Activated naive CD4-positive, alpha-beta T cell treated with anti-CD3 and anti-CD28 coated beads, Interleukin-2, amount 10 ng/mL, durations not matched to agents 7 days and 5 days (primary cell): ENCODE data around the gene CCR3.

Experiments
- CTCF ChIA-PET: fragments of 350-600 bp; sonication (Branson Sonifier 250); formaldehyde crosslinking; loops from one replicate; lab custom pipeline; 2021; ENCODE audit warnings: antibody characterized with exemption; lab: Charles Lee
- DNase-seq: peaks from one replicate; pipeline ENCODE4 v3.0.0-alpha.2; 2020
- H3K27ac Mint-ChIP-seq: one replicate; pipeline ENCODE4 v1.8.0; 2021; ENCODE audit warnings: mild to moderate bottlenecking, moderate library complexity, mixed read lengths
- H3K27me3 Mint-ChIP-seq: one replicate; pipeline ENCODE4 v1.8.0; 2021; ENCODE audit warnings: mild to moderate bottlenecking, mixed read lengths
- H3K36me3 Mint-ChIP-seq: one replicate; pipeline ENCODE4 v1.8.0; 2021; ENCODE audit warnings: mixed read lengths
- H3K4me1 Mint-ChIP-seq: one replicate; pipeline ENCODE4 v1.8.0; 2021; ENCODE audit warnings: mixed read lengths
- H3K4me3 Mint-ChIP-seq: one replicate; pipeline ENCODE4 v1.8.0; 2021; ENCODE audit warnings: mild to moderate bottlenecking, moderate library complexity, mixed read lengths
- H3K9me3 Mint-ChIP-seq: one replicate; pipeline ENCODE4 v1.8.0; 2021; ENCODE audit warnings: mixed read lengths

Gene CCR3

DNA sequence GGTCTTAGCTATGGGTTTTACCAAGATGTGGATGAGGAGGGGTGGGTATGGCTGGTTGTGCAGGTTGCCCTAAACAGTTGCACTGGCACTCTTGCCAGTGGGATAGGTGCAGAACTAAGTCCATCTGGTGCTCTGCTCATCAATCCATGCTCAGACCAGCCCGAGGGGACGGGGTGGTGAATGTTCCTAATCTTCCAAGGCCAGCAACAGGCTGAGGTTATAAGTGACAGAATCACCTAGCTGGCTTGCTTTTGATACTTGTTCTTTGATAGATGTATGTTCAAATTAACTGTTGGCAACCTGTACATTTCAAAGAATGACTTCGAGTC, 58.2 kb downstream of the CCR3 start:
- Mint-ChIP-seq H3K36me3 (peaks cover 24% of the 10 kb centered on the region), H3K27me3 (peaks cover 4% of the 10 kb centered on the region), H3K4me3 (no peak overlapping the region), H3K27ac (peak overlapping the region; percentile 92), H3K9me3 (peaks cover 2% of the 10 kb centered on the region), H3K4me1 (peaks cover 80% of the 10 kb centered on the region)
- DNase-seq, result no peak
- CTCF ChIA-PET, result interaction anchor here (0.9 to 3.2 kb wide), 8 partner anchors 21 to 92 kb away, joined by 3 to 36 read pairs (median 6); partner anchors contain the start of genes CCR1 and CCR5

DNA sequence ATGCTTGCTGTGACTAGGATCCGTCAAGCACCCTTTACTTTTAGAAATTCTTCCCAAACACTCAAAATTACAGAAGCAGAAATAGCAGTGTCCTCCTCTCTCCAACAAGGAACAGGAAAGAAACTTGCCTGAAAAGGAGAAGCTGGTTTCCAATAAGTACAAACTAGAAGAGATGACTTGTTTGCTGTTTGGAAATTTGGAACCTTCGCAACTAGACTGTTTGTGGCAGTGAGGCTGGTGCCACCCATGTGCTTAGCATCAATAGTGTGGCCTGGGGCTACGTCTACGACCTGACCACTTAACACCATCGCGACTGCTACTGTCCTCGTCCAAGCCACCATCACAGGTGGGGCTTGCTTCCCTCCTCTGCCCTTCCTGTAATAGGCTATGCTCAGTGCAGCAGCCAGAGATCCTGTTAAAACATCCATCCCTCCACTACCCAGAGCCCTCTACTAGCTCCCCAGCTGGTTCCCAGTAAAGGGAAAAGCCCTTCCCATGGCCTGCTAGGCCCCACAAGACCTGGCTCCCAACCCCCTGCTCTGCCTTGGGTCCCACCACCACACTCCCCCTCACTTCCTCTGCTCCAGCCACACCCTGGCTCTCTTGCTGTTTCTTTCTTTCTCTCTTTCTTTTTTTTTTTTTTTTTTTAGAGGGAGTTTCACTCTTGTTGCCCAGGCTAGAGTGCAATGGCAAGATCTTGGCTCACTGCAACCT, 59.0 kb downstream of the CCR3 start:
- H3K4me1 Mint-ChIP-seq, result peaks cover 71% of the 10 kb centered on the region
- H3K9me3 Mint-ChIP-seq, result peaks cover 2% of the 10 kb centered on the region
- DNase-seq, result peak; percentile 51
- no peak overlapping the region for H3K4me3 Mint-ChIP-seq
- peaks cover 24% of the 10 kb centered on the region for H3K36me3 Mint-ChIP-seq
- peaks cover 5% of the 10 kb centered on the region for H3K27me3 Mint-ChIP-seq
- CTCF ChIA-PET, result interaction anchor here (1.5 to 3.2 kb wide), 2 partner anchors 25 to 77 kb away, joined by 3 to 22 read pairs; no protein-coding TSS in a partner anchor
- H3K27ac Mint-ChIP-seq, result peak overlapping the region; percentile 92

- Mint-ChIP-seq H3K36me3 (peaks cover 16% of the 10 kb centered on the region), H3K27me3 (peaks cover 19% of the 10 kb centered on the region)
- CTCF ChIA-PET, result interaction anchor here (1.1 kb wide), 1 partner anchor 69 kb away, joined by 3 read pairs; no protein-coding TSS in a partner anchor
Measured at GRCh38 chr3:46303240-46303639, 61.0 kb downstream of the CCR3 start.

GRCh38 chr3:46304739-46305138, 62.5 kb downstream of the CCR3 start:
- Mint-ChIP-seq H3K4me1 (peaks cover 37% of the 10 kb centered on the region), H3K27me3 (peaks cover 19% of the 10 kb centered on the region), H3K4me3 (no peak overlapping the region), H3K36me3 (peaks cover 16% of the 10 kb centered on the region), H3K9me3 (peaks cover 2% of the 10 kb centered on the region), H3K27ac (no peak overlapping the region)
- CTCF ChIA-PET, result no interaction called here
- no peak for DNase-seq

More at GRCh38 chr3:46303240-46303639, 61.0 kb downstream of the CCR3 start:
- Mint-ChIP-seq H3K27ac (no peak overlapping the region), H3K9me3 (peaks cover 2% of the 10 kb centered on the region), H3K4me3 (no peak overlapping the region), H3K4me1 (peaks cover 52% of the 10 kb centered on the region)
- no peak for DNase-seq

GRCh38 chr3:46312991-46313390, 70.7 kb downstream of the CCR3 start:
- Mint-ChIP-seq H3K4me3 (no peak overlapping the region), H3K36me3 (peaks cover 10% of the 10 kb centered on the region)
- CTCF ChIA-PET, result no interaction called here

DNA sequence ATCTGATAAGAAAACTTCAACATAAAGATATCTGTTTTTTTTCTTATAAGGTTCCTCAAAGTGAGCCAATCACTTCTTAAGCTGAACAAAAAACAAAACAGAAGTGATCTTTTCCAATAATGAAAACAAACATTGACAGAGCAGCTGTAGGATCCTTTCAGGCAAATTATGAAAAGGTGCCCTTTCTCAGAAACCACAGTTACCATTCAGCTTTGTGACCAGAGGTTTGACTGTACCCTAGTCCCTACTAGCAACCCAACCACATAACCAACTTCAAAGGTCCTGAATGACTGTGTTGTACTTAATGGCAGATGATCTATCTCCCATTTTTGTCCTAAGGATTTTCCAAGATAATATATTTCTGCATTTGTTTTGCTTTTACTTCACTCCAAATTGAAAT, 72.3 kb downstream of the CCR3 start:
- CTCF ChIA-PET, result interaction anchor here (1.3 to 1.9 kb wide), 2 partner anchors 54 to 60 kb away, joined by 3 to 8 read pairs; no protein-coding TSS in a partner anchor
- H3K4me1 Mint-ChIP-seq, result peaks cover 13% of the 10 kb centered on the region

More at GRCh38 chr3:46312991-46313390, 70.7 kb downstream of the CCR3 start:
- peaks cover 16% of the 10 kb centered on the region for H3K9me3 Mint-ChIP-seq
- no peak overlapping the region for H3K27ac Mint-ChIP-seq
- peaks cover 4% of the 10 kb centered on the region for H3K27me3 Mint-ChIP-seq
- H3K4me1 Mint-ChIP-seq, result peaks cover 13% of the 10 kb centered on the region
- no peak for DNase-seq

GRCh38 chr3:46316206-46316605, 73.9 kb downstream of the CCR3 start:
- Mint-ChIP-seq H3K27ac (no peak overlapping the region), H3K27me3 (peaks cover 8% of the 10 kb centered on the region)
- CTCF ChIA-PET, result interaction anchor here (1.2 to 1.9 kb wide), 2 partner anchors 53 to 101 kb away, joined by 3 to 8 read pairs; no protein-coding TSS in a partner anchor

More for the DNA sequence above, 72.3 kb downstream of the CCR3 start:
- peaks cover 10% of the 10 kb centered on the region for H3K36me3 Mint-ChIP-seq
- H3K27me3 Mint-ChIP-seq, result peaks cover 3% of the 10 kb centered on the region
- no peak overlapping the region for H3K4me3 Mint-ChIP-seq
- DNase-seq, result no peak
- H3K9me3 Mint-ChIP-seq, result peaks cover 19% of the 10 kb centered on the region
- no peak overlapping the region for H3K27ac Mint-ChIP-seq

More at GRCh38 chr3:46316206-46316605, 73.9 kb downstream of the CCR3 start:
- Mint-ChIP-seq H3K4me1 (peaks cover 13% of the 10 kb centered on the region), H3K36me3 (peaks cover 8% of the 10 kb centered on the region), H3K9me3 (peaks cover 17% of the 10 kb centered on the region), H3K4me3 (no peak overlapping the region)
- DNase-seq, result no peak
